ENCODE results near the gene ZNF506. TPM values are rescaled to one million over a fixed set of nuclear protein-coding genes. Genes with fewer than 3 reads are reported as not detected.

ZNF506 gene
- total and polyA plus RNA-seq, 7 experiments from 2014 or later = 20.4 to 93.9 (median 44.8) TPM

GRCh38 chr19:19752760-19753403, 68.7 kb downstream of the ZNF506 start:
- H3K27me3 ChIP-seq (ENCODE audit: control insufficient read depth in 2 of 2, insufficient read depth in 2 of 2, low read length in 2 of 2) = no peaks in the 10 kb centered on the region
- ChIA-PET CTCF (no interaction called here), POLR2A (no interaction called here)
- no peaks in the 10 kb centered on the region for H3K9me3 ChIP-seq (ENCODE audit: control insufficient read depth in 2 of 3, low read length in 3 of 3)
- peaks cover 0 to 3% (median 0%) of the 10 kb centered on the region in 5 donors for H3K36me3 Mint-ChIP-seq
- no peaks in the 10 kb centered on the region for H3K27me3 Mint-ChIP-seq
- H3K36me3 ChIP-seq (ENCODE audit: control insufficient read depth in 2 of 3, insufficient read depth in 3 of 3, low read length in 3 of 3) = no peaks in the 10 kb centered on the region
- H3K9me3 Mint-ChIP-seq = peaks cover 0 to 9% (median 0%) of the 10 kb centered on the region in 11 donors
- intact Hi-C loops (cut with micrococcal nuclease) = no loop called here
- DNase-seq (no peak), ATAC-seq (no peak)
- H3K4me3 ChIP-seq (ENCODE audit: low read length) = no peak overlapping the region
- H3K27ac ChIP-seq (ENCODE audit: low read depth, low read length) = no peak overlapping the region
- H3K4me1 ChIP-seq (ENCODE audit: control insufficient read depth in 2 of 2, insufficient read depth in 2 of 2, low read length in 2 of 2) = no peaks in the 10 kb centered on the region
- no peak overlapping the region for H3K4me3 Mint-ChIP-seq
- no peak overlapping the region for H3K27ac Mint-ChIP-seq
- H3K4me1 Mint-ChIP-seq = no peaks in the 10 kb centered on the region

- Mint-ChIP-seq H3K4me3 (no peak overlapping the region), H3K36me3 (peaks cover 0 to 3% (median 0%) of the 10 kb centered on the region in 5 donors), H3K27ac (no peak overlapping the region), H3K4me1 (no peaks in the 10 kb centered on the region), H3K9me3 (peaks cover 0 to 7% (median 0%) of the 10 kb centered on the region in 11 donors), H3K27me3 (no peaks in the 10 kb centered on the region)
- Histone ChIP-seq H3K4me3 (ENCODE audit: low read length) (no peak overlapping the region), H3K9me3 (ENCODE audit: control insufficient read depth in 2 of 3, low read length in 3 of 3) (no peaks in the 10 kb centered on the region), H3K27ac (ENCODE audit: low read depth, low read length) (no peak overlapping the region), H3K36me3 (ENCODE audit: control insufficient read depth in 2 of 3, insufficient read depth in 3 of 3, low read length in 3 of 3) (no peaks in the 10 kb centered on the region), H3K27me3 (ENCODE audit: control insufficient read depth in 2 of 2, insufficient read depth in 2 of 2, low read length in 2 of 2) (no peaks in the 10 kb centered on the region), H3K4me1 (ENCODE audit: control insufficient read depth in 2 of 2, insufficient read depth in 2 of 2, low read length in 2 of 2) (no peaks in the 10 kb centered on the region)
- CTCF ChIA-PET = no interaction called here
- no peak for ATAC-seq
- DNase-seq = no peak
- POLR2A ChIA-PET = interaction anchor here (0.6 to 0.9 kb wide), 2 partner anchors 15 to 73 kb away, joined by 3 read pairs; no protein-coding TSS in a partner anchor
- intact Hi-C loops (cut with micrococcal nuclease) = no loop called here
Measured at GRCh38 chr19:19751846-19752245, 69.7 kb downstream of the ZNF506 start.

- H3K27ac Mint-ChIP-seq = no peak overlapping the region
- H3K4me3 Mint-ChIP-seq = no peak overlapping the region
- no peak for DNase-seq
- intact Hi-C loops (cut with micrococcal nuclease) = no loop called here
- Histone ChIP-seq H3K27ac (ENCODE audit: low read depth, low read length) (no peak overlapping the region), H3K27me3 (ENCODE audit: control insufficient read depth in 2 of 2, insufficient read depth in 2 of 2, low read length in 2 of 2) (no peaks in the 10 kb centered on the region), H3K36me3 (ENCODE audit: control insufficient read depth in 2 of 3, insufficient read depth in 3 of 3, low read length in 3 of 3) (no peaks in the 10 kb centered on the region), H3K9me3 (ENCODE audit: control insufficient read depth in 2 of 3, low read length in 3 of 3) (no peaks in the 10 kb centered on the region), H3K4me3 (ENCODE audit: low read length) (no peak overlapping the region), H3K4me1 (ENCODE audit: control insufficient read depth in 2 of 2, insufficient read depth in 2 of 2, low read length in 2 of 2) (no peaks in the 10 kb centered on the region)
- ChIA-PET CTCF (no interaction called here), POLR2A (interaction anchor here (0.6 to 0.9 kb wide), 2 partner anchors 16 to 595 kb away, joined by 3 read pairs; no protein-coding TSS in a partner anchor)
- no peaks in the 10 kb centered on the region for H3K27me3 Mint-ChIP-seq
- ATAC-seq = no peak
- peaks cover 0 to 4% (median 0%) of the 10 kb centered on the region in 11 donors for H3K9me3 Mint-ChIP-seq
- no peaks in the 10 kb centered on the region for H3K4me1 Mint-ChIP-seq
- H3K36me3 Mint-ChIP-seq = peaks cover 0 to 3% (median 0%) of the 10 kb centered on the region in 5 donors
Measured at GRCh38 chr19:19750842-19751790, 70.4 kb downstream of the ZNF506 start.

GRCh38 chr19:19749908-19750841, 71.4 kb downstream of the ZNF506 start:
- POLR2A ChIA-PET = interaction anchor here (0.6 kb wide), 1 partner anchor 594 kb away, joined by 3 read pairs; no protein-coding TSS in a partner anchor
- CTCF ChIA-PET = no interaction called here
- H3K4me3 Mint-ChIP-seq = no peak overlapping the region

GRCh38 chr19:19749117-19749907, 72.2 kb downstream of the ZNF506 start:
- no peak for DNase-seq
- no peaks in the 10 kb centered on the region for H3K4me1 Mint-ChIP-seq
- no peak overlapping the region for H3K27ac ChIP-seq (ENCODE audit: low read depth, low read length)
- no peaks in the 10 kb centered on the region for H3K9me3 ChIP-seq (ENCODE audit: control insufficient read depth in 2 of 3, low read length in 3 of 3)
- peaks cover 0 to 4% (median 0%) of the 10 kb centered on the region in 11 donors for H3K9me3 Mint-ChIP-seq
- H3K27me3 Mint-ChIP-seq = no peaks in the 10 kb centered on the region
- no peak for ATAC-seq
- CTCF ChIA-PET = no interaction called here
- H3K36me3 ChIP-seq (ENCODE audit: control insufficient read depth in 2 of 3, insufficient read depth in 3 of 3, low read length in 3 of 3) = no peaks in the 10 kb centered on the region
- intact Hi-C loops (cut with micrococcal nuclease) = no loop called here
- no peak overlapping the region for H3K4me3 ChIP-seq (ENCODE audit: low read length)
- H3K4me3 Mint-ChIP-seq = no peak overlapping the region
- H3K36me3 Mint-ChIP-seq = peaks cover 0 to 3% (median 0%) of the 10 kb centered on the region in 5 donors
- no peaks in the 10 kb centered on the region for H3K4me1 ChIP-seq (ENCODE audit: control insufficient read depth in 2 of 2, insufficient read depth in 2 of 2, low read length in 2 of 2)
- no peaks in the 10 kb centered on the region for H3K27me3 ChIP-seq (ENCODE audit: control insufficient read depth in 2 of 2, insufficient read depth in 2 of 2, low read length in 2 of 2)
- POLR2A ChIA-PET = interaction anchor here (0.6 kb wide), 1 partner anchor 34 kb away, joined by 3 read pairs; no protein-coding TSS in a partner anchor
- no peak overlapping the region for H3K27ac Mint-ChIP-seq

More at GRCh38 chr19:19749908-19750841, 71.4 kb downstream of the ZNF506 start:
- H3K27ac Mint-ChIP-seq = no peak overlapping the region
- H3K9me3 ChIP-seq (ENCODE audit: control insufficient read depth in 2 of 3, low read length in 3 of 3) = no peaks in the 10 kb centered on the region
- DNase-seq = no peak
- no peak overlapping the region for H3K27ac ChIP-seq (ENCODE audit: low read depth, low read length)
- H3K27me3 Mint-ChIP-seq = no peaks in the 10 kb centered on the region
- no peaks in the 10 kb centered on the region for H3K36me3 ChIP-seq (ENCODE audit: control insufficient read depth in 2 of 3, insufficient read depth in 3 of 3, low read length in 3 of 3)
- H3K4me1 ChIP-seq (ENCODE audit: control insufficient read depth in 2 of 2, insufficient read depth in 2 of 2, low read length in 2 of 2) = no peaks in the 10 kb centered on the region
- no peaks in the 10 kb centered on the region for H3K4me1 Mint-ChIP-seq
- peaks cover 0 to 3% (median 0%) of the 10 kb centered on the region in 5 donors for H3K36me3 Mint-ChIP-seq
- no peaks in the 10 kb centered on the region for H3K27me3 ChIP-seq (ENCODE audit: control insufficient read depth in 2 of 2, insufficient read depth in 2 of 2, low read length in 2 of 2)
- no peak overlapping the region for H3K4me3 ChIP-seq (ENCODE audit: low read length)
- no peak for ATAC-seq
- peaks cover 0 to 4% (median 0%) of the 10 kb centered on the region in 11 donors for H3K9me3 Mint-ChIP-seq
- intact Hi-C loops (cut with micrococcal nuclease) = no loop called here

Measured in naive thymus-derived CD4-positive, alpha-beta T cell (primary cell).